ENCODE measurements around the gene CES4A. TPM values are rescaled to one million over a fixed set of nuclear protein-coding genes. Genes with fewer than 3 reads are reported as not detected.

The CES4A gene
- total and polyA plus RNA-seq, 2 of the 13 experiments (the other 11 are each of a cell fraction or from before 2014, with no cell fraction given), result 0.09 to 0.17 TPM

GRCh38 chr16:67017810-67018488, 29.6 kb downstream of the CES4A start (continued):
- TF ChIP-seq ZNF432 (CRISPR knock-in tag; IDR thresholded peaks at IDR 0.05; ENCODE audit: borderline replicate concordance) (no peak), KLF16 (CRISPR knock-in tag; IDR thresholded peaks at IDR 0.05) (peak in 1 of 2 experiments; percentile 65; a peak in 1 of 4 replicates), ZNF556 (CRISPR knock-in tag; IDR thresholded peaks at IDR 0.05; ENCODE audit: borderline replicate concordance) (no peak), MED13 (CRISPR knock-in tag; IDR thresholded peaks at IDR 0.05) (no peak), MLX (CRISPR knock-in tag; IDR thresholded peaks at IDR 0.05) (peak; percentile 48; the same call in 1 of the 2 replicates), RCOR2 (CRISPR knock-in tag; IDR thresholded peaks at IDR 0.05) (peak; percentile 62; the same call in 1 of the 2 replicates), CBFB (CRISPR knock-in tag; IDR thresholded peaks at IDR 0.05) (peak; percentile 42; the same call in 1 of the 2 replicates), ARID4A (CRISPR knock-in tag; IDR thresholded peaks at IDR 0.05; ENCODE audit: borderline replicate concordance) (peak; percentile 54; the same call in 1 of the 2 replicates), PRMT3 (CRISPR knock-in tag; IDR thresholded peaks at IDR 0.05; ENCODE audit: borderline replicate concordance, low read depth) (no peak), ZSCAN22 (CRISPR knock-in tag; IDR thresholded peaks at IDR 0.05) (no peak), PHB2 (IDR thresholded peaks at IDR 0.05; ENCODE audit: partially characterized antibody) (no peak), ZNF777 (CRISPR knock-in tag; IDR thresholded peaks at IDR 0.05) (no peak; the same call in 1 of the 2 replicates), ZC3H4 (CRISPR knock-in tag; IDR thresholded peaks at IDR 0.05; ENCODE audit: borderline replicate concordance) (no peak), ZNF678 (CRISPR knock-in tag; IDR thresholded peaks at IDR 0.05) (no peak), ZNF441 (CRISPR knock-in tag; IDR thresholded peaks at IDR 0.05; ENCODE audit: borderline replicate concordance) (no peak), ZNF580 (CRISPR knock-in tag; IDR thresholded peaks at IDR 0.05; ENCODE audit: borderline replicate concordance, low read depth) (peak; percentile 72; the same call in 1 of the 2 replicates), POLR2G (IDR thresholded peaks at IDR 0.05; ENCODE audit: low read depth, low read length) (no peak), HBP1 (CRISPR knock-in tag; IDR thresholded peaks at IDR 0.05; ENCODE audit: low read depth) (no peak), SOX13 (IDR thresholded peaks at IDR 0.05) (no peak), SOX13 (CRISPR knock-in tag; conservative IDR thresholded peaks at IDR 0.05 in 1 of 2, IDR thresholded peaks at IDR 0.05 in 1 of 2) (peak in 1 of 2 experiments; percentile 36; a peak in 1 of 4 replicates), IKZF1 (IDR thresholded peaks at IDR 0.05) (no peak), CCDC6 (CRISPR knock-in tag; IDR thresholded peaks at IDR 0.05) (peak; percentile 43; the same call in 1 of the 2 replicates), ARNTL (CRISPR knock-in tag; IDR thresholded peaks at IDR 0.05) (peak; percentile 95), ZNF644 (CRISPR knock-in tag; IDR thresholded peaks at IDR 0.05; ENCODE audit: low read depth) (0 out of 2 replicates have a peak, but pooled peaks have one; percentile 11), HDAC2 (CRISPR knock-in tag; IDR thresholded peaks at IDR 0.05) (peak; percentile 85; the same call in 1 of the 2 replicates)
